K562 (cell line): Measurements from ENCODE around the gene PMIS2. TPM values are rescaled to one million over a fixed set of nuclear protein-coding genes. Genes with fewer than 3 reads are reported as not detected.

Source experiments
- ASH1L ChIP-seq: fragments of 450-650 bp; IDR thresholded peaks from 2 replicates; pipeline ENCODE4 v1.6.1; 2018; ENCODE audit warnings: borderline replicate concordance, mild to moderate bottlenecking, low read depth; ENCODE audit not compliant: partially characterized antibody
- CEBPB ChIP-seq: fragments of 450-650 bp; IDR thresholded peaks from 2 replicates; pipeline ENCODE4 v1.6.1; 2016; ENCODE audit warnings: missing genetic modification characterization, missing compliant biosample characterization
- COPS2 ChIP-seq: fragments of 450-650 bp; conservative IDR thresholded peaks from 2 replicates; pipeline ENCODE4 v1.6.1; 2016; ENCODE audit warnings: mild to moderate bottlenecking, moderate library complexity
- DPF2 ChIP-seq: fragments of 450-650 bp; IDR thresholded peaks from 2 replicates; pipeline ENCODE4 v1.6.1; 2016
- EGR1 ChIP-seq: fragments of 450-650 bp; conservative IDR thresholded peaks from 2 replicates; pipeline ENCODE4 v1.6.1; 2017; ENCODE audit warnings: mild to moderate bottlenecking
- EHMT2 ChIP-seq: fragments of 450-650 bp; IDR thresholded peaks from 2 replicates; pipeline ENCODE4 v1.6.1; 2018; ENCODE audit warnings: antibody characterized with exemption
- ETV5 ChIP-seq: sonication (generic); formaldehyde crosslinking; IDR thresholded peaks from 2 replicates; pipeline ENCODE4 v1.4.0; 2020; ENCODE audit warnings: low read depth, mild to moderate bottlenecking, missing genetic modification reagents
- HDAC1 ChIP-seq, 2 experiments: fragments of 450-650 bp; IDR thresholded peaks; 2 replicates each; pipeline ENCODE4 v1.6.1; 2016 to 2017; ENCODE audit warnings: inconsistent platforms in 1 of 2, mild to moderate bottlenecking in 1 of 2, moderate library complexity in 1 of 2
- HNRNPLL ChIP-seq: fragments of 200-400 bp; formaldehyde crosslinking; IDR thresholded peaks from 2 replicates; pipeline ENCODE4 v1.6.1; 2017; ENCODE audit warnings: low read length, low read depth, mild to moderate bottlenecking; ENCODE audit not compliant: poor library complexity, severe bottlenecking
- KLF16 ChIP-seq: IDR thresholded peaks from 2 replicates; pipeline ENCODE4 v1.6.1; 2016; ENCODE audit warnings: antibody characterized with exemption
- NELFE ChIP-seq: IDR thresholded peaks from 2 replicates; pipeline ENCODE4 v1.6.1; 2011; ENCODE audit warnings: mild to moderate bottlenecking; ENCODE audit not compliant: insufficient read depth, insufficient read length
- NR2C1 ChIP-seq, 2 experiments: fragments of 450-650 bp; IDR thresholded peaks; 2 replicates each; pipeline ENCODE4 v1.6.1; 2017; ENCODE audit warnings: mild to moderate bottlenecking in 2 of 2, antibody characterized with exemption in 1 of 2, inconsistent platforms in 1 of 2, missing compliant biosample characterization in 1 of 2, missing genetic modification characterization in 1 of 2
- RHOXF2B ChIP-seq: fragments of 250-450 bp; sonication (Bioruptor Pico); conservative IDR thresholded peaks from 2 replicates; pipeline ENCODE4 v1.5.1; 2021
- SIN3B ChIP-seq: fragments of 450-650 bp; IDR thresholded peaks from 2 replicates; pipeline ENCODE4 v1.6.1; 2017; ENCODE audit warnings: low read depth, mild to moderate bottlenecking, moderate library complexity
- SNIP1 ChIP-seq: fragments of 450-650 bp; IDR thresholded peaks from 2 replicates; pipeline ENCODE4 v1.7.1; 2017; ENCODE audit warnings: low read depth, mild to moderate bottlenecking
- SRSF3 ChIP-seq: fragments of 200-400 bp; formaldehyde crosslinking; IDR thresholded peaks from 2 replicates; pipeline ENCODE4 v1.6.1; 2016; ENCODE audit warnings: mild to moderate bottlenecking, low read length, moderate library complexity; ENCODE audit not compliant: insufficient read depth
- TCFL5 ChIP-seq: fragments of 250-450 bp; sonication (Bioruptor Pico); conservative IDR thresholded peaks from 2 replicates; pipeline ENCODE4 v1.6.1; 2021; ENCODE audit warnings: mild to moderate bottlenecking, moderate library complexity, matching md5 sums
- polyA plus RNA-seq, 8 experiments: library from polyadenylated mRNA; depleted of rRNA in 4 of 8; stranded (reverse) in 5 of 8; unstranded in 3 of 8; fragments of >200 nt; fragmentation: Nextera tagmentation in 2 of 8; fragmentation: Illumina TruSeq in 1 of 8; extraction: Ambion mirVana in 2 of 8; extraction: Trizol in 1 of 8; gene quantifications; 2 replicates each; pipeline versions ENCODE4 v1.2.1 to v1.2.3, GENCODE V29; 2011 to 2014; ENCODE audit warnings: inconsistent platforms in 1 of 8, missing spikeins in 1 of 8
- total RNA-seq, 7 experiments: library from RNA; depleted of rRNA in 6 of 7; stranded (reverse); fragments of >200 nt in 6 of 7; fragmentation: Illumina TruSeq in 2 of 7; extraction: Trizol in 2 of 7; gene quantifications; 2 replicates each; pipeline versions ENCODE4 v1.2.1 to v1.2.3, GENCODE V29; 2011 to 2021; ENCODE audit warnings: low replicate concordance in 1 of 7
- TF ChIP-seq, protein P1 (sequence below): sonication (generic); formaldehyde crosslinking; IDR thresholded peaks from 2 replicates; pipeline ENCODE4 v1.8.0; 2022; ENCODE audit warnings: missing genetic modification reagents, mild to moderate bottlenecking, borderline replicate concordance
- TF ChIP-seq, protein P2 (sequence below): fragments of 250-450 bp; sonication (Bioruptor Pico); IDR thresholded peaks from 2 replicates; pipeline ENCODE4 v1.8.0; 2021; ENCODE audit warnings: moderate library complexity, mild to moderate bottlenecking, inconsistent platforms
- TF ChIP-seq, protein P3 (sequence below): sonication (generic); formaldehyde crosslinking; IDR thresholded peaks from 2 replicates; pipeline ENCODE4 v1.5.0; 2020; ENCODE audit warnings: missing genetic modification reagents
- TF ChIP-seq, protein P4 (sequence below): fragments of 250-450 bp; sonication (Bioruptor Pico); IDR thresholded peaks from 2 replicates; pipeline ENCODE4 v1.4.0; 2020; ENCODE audit warnings: borderline replicate concordance

The PMIS2 gene
- total and polyA plus RNA-seq, 9 of the 15 experiments (the other 6 are each of a cell fraction or from before 2014, with no cell fraction given), result not detected

DNA sequence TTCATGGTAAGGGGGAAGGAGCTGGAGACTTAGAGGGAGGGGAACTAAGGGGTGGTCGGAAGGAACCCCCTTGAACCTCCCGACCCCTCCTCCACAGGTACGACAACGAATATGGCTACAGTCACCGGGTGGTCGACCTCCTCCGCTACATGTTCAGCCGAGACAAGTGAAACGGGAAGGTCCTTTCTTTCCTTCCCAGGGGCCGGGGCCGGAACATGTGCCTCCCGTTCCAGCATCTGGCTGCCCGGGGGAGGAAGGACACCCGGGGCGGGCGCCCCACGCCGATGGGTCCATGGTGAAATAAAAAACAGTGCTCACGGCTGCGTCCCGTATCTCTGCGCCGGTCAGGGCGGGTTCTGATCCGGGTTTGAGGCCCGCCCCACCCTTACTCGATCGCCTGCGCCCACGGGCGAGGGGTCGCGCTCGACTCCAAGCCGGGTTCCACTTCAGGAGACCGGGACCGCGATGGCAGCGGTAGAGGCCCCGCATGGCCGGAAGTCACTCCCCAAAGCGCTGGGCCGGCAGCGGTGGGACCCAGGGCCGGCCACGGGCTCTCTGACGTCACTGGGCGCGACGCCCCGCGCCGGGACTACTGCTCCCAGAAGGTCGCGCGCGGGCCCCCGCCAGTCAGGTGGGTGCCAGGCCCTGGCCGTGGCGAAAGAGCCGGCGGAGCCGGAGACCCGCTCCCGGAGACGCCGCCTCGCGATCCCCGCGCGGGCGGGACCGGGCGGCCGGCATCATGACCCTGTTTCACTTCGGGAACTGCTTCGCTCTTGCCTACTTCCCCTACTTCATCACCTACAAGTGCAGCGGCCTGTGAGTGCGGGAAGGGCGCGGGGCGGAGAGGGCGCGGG lies 40.7 kb upstream of the PMIS2 start, which contains the start of gene TMEM147 (continued):
- TF ChIP-seq, protein P1, sequence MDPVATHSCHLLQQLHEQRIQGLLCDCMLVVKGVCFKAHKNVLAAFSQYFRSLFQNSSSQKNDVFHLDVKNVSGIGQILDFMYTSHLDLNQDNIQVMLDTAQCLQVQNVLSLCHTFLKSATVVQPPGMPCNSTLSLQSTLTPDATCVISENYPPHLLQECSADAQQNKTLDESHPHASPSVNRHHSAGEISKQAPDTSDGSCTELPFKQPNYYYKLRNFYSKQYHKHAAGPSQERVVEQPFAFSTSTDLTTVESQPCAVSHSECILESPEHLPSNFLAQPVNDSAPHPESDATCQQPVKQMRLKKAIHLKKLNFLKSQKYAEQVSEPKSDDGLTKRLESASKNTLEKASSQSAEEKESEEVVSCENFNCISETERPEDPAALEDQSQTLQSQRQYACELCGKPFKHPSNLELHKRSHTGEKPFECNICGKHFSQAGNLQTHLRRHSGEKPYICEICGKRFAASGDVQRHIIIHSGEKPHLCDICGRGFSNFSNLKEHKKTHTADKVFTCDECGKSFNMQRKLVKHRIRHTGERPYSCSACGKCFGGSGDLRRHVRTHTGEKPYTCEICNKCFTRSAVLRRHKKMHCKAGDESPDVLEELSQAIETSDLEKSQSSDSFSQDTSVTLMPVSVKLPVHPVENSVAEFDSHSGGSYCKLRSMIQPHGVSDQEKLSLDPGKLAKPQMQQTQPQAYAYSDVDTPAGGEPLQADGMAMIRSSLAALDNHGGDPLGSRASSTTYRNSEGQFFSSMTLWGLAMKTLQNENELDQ (CRISPR knock-in tag), result no peak
- TF ChIP-seq EGR1 (no peak), NELFE (no peak), DPF2 (no peak), ASH1L (no peak), SIN3B (peak; percentile 82), RHOXF2B (CRISPR knock-in tag) (no peak), COPS2 (no peak), HNRNPLL (no peak), SRSF3 (no peak), SNIP1 (no peak), EHMT2 (no peak), ETV5 (CRISPR knock-in tag) (peak; percentile 84), TCFL5 (CRISPR knock-in tag) (no peak), NR2C1 (IDR thresholded peaks at IDR 0.05) (no peak), NR2C1 (tag; IDR thresholded peaks at IDR 0.05) (0 out of 2 replicates have a peak, but pooled peaks have one; percentile 42), KLF16 (no peak), HDAC1 (IDR thresholded peaks at IDR 0.05) (peak in 1 of 2 experiments; percentile 86; a peak in 2 of 4 replicates), CEBPB (peak; percentile 40)
- TF ChIP-seq, protein P2, sequence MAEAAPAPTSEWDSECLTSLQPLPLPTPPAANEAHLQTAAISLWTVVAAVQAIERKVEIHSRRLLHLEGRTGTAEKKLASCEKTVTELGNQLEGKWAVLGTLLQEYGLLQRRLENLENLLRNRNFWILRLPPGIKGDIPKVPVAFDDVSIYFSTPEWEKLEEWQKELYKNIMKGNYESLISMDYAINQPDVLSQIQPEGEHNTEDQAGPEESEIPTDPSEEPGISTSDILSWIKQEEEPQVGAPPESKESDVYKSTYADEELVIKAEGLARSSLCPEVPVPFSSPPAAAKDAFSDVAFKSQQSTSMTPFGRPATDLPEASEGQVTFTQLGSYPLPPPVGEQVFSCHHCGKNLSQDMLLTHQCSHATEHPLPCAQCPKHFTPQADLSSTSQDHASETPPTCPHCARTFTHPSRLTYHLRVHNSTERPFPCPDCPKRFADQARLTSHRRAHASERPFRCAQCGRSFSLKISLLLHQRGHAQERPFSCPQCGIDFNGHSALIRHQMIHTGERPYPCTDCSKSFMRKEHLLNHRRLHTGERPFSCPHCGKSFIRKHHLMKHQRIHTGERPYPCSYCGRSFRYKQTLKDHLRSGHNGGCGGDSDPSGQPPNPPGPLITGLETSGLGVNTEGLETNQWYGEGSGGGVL (CRISPR knock-in tag), result no peak
- TF ChIP-seq, protein P3, sequence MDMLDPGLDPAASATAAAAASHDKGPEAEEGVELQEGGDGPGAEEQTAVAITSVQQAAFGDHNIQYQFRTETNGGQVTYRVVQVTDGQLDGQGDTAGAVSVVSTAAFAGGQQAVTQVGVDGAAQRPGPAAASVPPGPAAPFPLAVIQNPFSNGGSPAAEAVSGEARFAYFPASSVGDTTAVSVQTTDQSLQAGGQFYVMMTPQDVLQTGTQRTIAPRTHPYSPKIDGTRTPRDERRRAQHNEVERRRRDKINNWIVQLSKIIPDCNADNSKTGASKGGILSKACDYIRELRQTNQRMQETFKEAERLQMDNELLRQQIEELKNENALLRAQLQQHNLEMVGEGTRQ (CRISPR knock-in tag), result peak; percentile 84
- TF ChIP-seq, protein P4, sequence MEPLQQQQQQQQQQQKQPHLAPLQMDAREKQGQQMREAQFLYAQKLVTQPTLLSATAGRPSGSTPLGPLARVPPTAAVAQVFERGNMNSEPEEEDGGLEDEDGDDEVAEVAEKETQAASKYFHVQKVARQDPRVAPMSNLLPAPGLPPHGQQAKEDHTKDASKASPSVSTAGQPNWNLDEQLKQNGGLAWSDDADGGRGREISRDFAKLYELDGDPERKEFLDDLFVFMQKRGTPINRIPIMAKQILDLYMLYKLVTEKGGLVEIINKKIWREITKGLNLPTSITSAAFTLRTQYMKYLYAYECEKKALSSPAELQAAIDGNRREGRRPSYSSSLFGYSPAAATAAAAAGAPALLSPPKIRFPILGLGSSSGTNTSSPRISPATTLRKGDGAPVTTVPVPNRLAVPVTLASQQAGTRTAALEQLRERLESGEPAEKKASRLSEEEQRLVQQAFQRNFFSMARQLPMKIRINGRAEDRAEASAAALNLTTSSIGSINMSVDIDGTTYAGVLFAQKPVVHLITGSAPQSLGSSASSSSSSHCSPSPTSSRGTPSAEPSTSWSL, result no peak
